ENCODE results near the gene STIM1.

STIM1 gene

GRCh38 chr11:3952715-3953114 is 97.3 kb downstream of the STIM1 start:
- DNase-seq (ENCODE audit: low spot score) = no peak

DNA sequence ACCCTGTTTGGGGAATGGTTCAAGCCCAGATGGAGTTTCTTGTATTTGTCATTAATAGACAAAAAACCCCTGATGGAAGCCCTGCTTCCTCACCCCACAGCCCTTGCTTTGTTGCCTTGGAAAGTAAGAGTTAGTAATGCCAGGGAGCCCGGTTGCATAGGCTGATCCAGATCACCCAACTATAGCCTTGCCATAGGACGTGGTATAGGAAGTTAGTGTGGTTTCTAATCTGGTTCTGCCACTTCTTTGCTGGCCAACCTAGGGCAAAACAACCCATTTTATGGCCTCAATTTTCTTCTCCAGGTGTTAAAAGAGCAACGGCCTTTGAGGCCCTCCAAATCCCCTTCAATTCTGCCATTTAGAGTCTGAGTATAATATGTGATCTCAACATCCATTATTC is 97.9 kb downstream of the STIM1 start:
- DNase-seq (ENCODE audit: low spot score) = no peak

- DNase-seq (ENCODE audit: low spot score) = no peak
Observed at GRCh38 chr11:3954448-3955298, 99.2 kb downstream of the STIM1 start.

- DNase-seq (ENCODE audit: low spot score) = no peak
Observed at GRCh38 chr11:3955299-3955665, 99.8 kb downstream of the STIM1 start.

GRCh38 chr11:3956038-3956437 is 100.6 kb downstream of the STIM1 start:
- no peak for DNase-seq (ENCODE audit: low spot score)

DNA sequence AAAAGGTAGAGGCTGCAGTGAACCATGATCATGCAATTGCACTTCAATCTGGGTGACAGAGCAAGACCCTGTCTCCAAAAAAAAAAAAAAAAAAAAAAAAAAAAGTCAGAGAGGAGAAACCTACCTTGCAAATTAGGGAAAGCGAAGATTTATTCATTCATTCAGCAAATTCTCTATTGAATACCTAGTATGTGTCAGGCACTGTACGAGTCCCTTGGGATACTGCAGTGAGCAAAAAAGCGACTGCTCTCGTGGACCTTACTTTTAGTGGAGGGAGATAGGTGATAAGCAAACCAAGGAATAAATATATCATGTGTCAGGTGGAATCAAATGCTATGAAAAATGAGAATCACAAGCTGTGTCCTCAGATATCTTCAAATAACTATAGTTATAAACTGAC is 101.3 kb downstream of the STIM1 start:
- no peak for DNase-seq (ENCODE audit: low spot score)

DNA sequence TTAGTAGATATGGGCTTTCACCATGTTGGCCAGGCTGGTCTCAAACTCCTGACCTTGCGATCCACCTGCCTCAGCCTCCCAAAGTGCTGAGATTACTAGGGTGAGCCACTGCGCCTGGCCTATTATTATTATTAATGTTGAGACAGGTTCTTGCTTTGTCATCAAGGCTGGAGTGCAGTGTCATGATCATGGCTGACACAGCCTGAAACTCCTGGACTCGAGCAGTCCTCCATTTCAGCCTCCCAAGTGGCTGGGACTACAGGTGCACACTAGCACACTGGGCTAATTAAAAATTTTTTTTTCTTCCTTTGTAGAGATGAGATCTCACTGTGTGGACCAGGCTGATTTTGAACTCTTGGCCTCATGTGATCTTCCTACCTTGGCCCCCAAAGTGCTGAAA is 102.0 kb downstream of the STIM1 start:
- no peak for DNase-seq (ENCODE audit: low spot score)

DNA sequence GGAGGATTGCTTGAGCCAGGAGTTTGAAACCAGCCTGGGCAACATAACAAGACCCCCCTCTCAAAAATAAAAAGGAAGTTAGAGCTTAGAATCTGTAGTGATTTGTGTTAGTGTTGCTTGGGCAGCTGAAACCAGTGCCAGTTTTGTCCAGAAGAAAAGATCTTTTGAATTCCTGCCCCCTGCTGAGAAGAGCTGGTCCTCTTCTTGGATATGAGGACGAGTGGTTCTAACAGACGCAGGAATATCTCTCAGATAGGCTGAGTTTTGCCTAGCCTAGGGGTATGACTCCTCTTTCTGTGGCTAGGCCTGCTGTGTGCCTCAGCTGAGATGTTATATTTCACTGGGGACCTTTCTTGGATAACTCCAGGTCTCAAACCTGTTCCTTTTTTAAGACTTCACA is 102.8 kb downstream of the STIM1 start:
- DNase-seq (ENCODE audit: low spot score) = no peak

DNA sequence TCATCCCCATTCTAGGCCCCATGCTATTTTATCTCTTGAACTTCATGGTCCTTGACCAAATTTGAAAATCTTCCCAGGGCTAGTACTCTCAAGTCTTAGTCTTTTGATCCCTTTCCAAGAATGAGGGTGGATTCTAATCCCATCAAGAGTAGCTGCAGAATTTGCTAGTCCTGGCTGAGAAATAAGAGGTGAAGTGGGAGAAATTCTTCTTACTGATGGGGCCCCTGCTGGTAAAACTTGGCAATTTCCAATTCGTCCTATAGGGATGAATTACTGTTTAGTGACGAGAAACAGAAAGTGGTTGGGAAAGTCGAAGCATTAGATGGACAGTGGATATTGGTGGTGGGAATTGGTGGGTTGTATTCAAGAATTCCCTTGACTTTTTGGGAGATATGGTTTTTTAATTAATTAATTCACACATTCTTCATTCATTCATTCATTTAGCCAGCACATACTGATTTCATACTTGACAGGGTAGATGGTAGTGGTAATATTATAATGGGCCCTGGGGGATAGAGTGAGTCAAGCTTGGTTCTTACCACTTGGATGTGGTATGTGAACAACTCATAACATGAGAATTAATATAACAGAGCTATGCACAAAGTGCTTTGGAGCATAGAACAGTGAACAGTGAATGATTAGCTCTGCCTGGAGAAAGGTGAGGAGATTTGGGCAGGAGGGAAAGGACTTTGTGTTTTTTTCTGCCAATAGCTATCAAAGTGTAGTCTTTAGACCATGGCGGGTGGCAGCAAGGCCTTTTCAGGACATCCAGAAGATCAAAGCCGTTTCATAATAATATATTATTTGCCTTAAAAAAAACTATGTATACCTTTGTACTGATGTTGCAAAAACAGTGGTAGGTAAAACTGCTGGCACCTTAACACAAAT is 103.8 kb downstream of the STIM1 start:
- no peak for DNase-seq (ENCODE audit: low spot score)

DNA sequence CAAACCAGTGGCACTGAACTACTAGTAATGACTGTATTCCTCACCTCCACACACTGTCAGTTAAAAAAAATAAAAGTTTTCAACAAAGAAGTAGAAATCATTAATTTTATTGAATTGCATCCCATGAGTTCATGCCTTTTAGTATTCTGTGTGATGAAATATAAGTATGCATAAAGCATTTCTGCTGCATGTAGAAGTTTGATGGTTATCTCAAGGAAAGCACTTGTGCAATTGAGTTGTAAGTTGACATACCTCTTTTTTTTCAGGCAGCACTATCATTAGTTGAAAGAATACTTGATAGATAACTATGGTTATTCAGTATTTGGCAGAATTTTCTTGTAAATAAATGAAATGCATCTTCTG is 104.4 kb downstream of the STIM1 start:
- DNase-seq (ENCODE audit: low spot score) = no peak

GRCh38 chr11:3962406-3962840 is 107.0 kb downstream of the STIM1 start:
- DNase-seq (ENCODE audit: low spot score) = peak; percentile 34

GRCh38 chr11:3964056-3964455 is 108.6 kb downstream of the STIM1 start:
- no peak for DNase-seq (ENCODE audit: low spot score)

- no peak for DNase-seq (ENCODE audit: low spot score)
Observed at GRCh38 chr11:3964935-3965604, 109.6 kb downstream of the STIM1 start.

- no peak for DNase-seq (ENCODE audit: low spot score)
Observed at GRCh38 chr11:3967695-3968094, 112.2 kb downstream of the STIM1 start.

- DNase-seq (ENCODE audit: low spot score) = no peak
Observed at GRCh38 chr11:3969200-3969599, 113.7 kb downstream of the STIM1 start.

DNA sequence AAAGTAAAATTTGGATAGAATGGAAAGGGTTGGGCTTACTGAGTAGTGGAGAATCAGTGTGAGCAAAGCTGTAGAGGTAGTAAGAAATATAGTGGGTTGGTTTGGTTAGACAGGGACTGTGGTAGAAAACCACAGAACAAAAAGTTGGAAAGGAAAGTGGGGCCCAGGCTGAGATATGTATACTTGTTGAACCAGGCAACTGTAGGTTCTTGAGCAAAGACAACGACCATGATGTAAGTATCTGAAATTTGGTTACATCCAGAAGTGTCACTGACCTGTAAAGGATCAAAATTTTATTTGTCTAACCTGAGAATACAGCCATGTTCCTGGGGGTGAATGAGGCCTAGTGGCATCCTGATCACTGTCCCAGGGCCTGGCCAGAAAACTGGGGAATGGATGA is 114.1 kb downstream of the STIM1 start:
- no peak for DNase-seq (ENCODE audit: low spot score)

DNA sequence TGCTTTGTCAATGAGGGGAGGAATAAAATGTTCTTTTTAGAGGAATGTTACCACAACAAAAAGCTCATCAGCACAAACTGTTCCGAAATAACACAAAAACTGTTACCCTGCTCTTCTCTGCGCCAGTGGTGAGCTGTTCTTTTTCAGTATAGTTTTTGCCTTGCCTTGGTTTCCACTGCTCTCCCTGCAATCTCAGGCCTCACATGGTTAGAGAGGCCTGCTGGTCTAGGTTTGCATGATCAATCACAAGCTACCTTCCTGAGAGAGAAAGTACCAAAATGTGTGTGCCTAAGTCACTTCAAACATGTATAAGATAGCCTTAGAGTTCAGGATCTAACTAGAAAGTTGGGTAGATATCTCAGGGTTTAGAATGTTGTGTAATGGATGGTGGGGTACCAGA is 114.6 kb downstream of the STIM1 start:
- no peak for DNase-seq (ENCODE audit: low spot score)

GRCh38 chr11:3971756-3972404 is 116.4 kb downstream of the STIM1 start:
- no peak for DNase-seq (ENCODE audit: low spot score)

- no peak for DNase-seq (ENCODE audit: low spot score)
Observed at GRCh38 chr11:3972431-3972830, 117.0 kb downstream of the STIM1 start.

DNA sequence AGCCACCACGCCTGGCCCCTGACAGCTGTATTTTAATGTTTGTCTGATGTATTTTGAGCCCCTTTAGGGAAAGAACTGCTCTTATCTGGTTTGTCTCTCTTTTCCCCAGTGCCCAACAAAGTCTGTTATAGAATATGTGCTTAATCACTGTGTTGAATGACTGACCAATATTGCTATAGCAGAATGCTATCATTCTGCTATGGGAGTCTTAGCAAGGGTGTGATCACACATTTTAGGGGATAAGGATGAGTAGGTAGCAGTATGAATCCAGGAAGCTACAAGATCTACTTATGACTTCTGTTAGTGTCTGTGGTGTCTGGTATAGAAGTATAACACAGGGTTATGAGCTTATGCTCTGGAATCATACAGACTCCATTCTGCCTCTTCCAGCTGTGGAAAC is 121.6 kb downstream of the STIM1 start:
- no peak for DNase-seq (ENCODE audit: low spot score)

DNA sequence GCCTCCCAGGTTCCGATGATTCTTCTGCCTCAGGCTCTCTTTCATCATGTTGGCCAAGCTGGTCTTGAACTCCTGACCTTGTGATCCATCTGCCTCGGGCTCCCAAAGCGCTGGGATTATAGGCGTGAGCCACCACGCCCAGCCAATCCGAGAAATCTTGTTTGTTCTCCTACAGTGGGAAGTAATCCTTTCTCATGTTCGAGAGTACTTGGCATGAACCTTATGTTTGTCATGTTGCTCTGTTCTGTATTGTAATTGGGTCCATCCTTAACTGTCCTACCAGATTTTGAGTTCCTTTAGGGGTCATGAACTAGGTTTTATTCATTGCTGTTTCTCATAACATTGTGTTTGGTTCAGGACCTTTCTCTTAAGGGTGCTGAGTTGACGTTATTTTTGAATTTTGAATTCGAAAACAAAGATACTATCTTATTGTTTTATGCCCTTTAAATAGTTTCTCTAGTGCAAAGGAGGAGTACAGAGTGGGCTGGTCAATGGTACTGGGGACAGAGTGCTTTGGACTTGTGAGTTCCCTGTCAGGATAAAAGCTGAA is 125.7 kb downstream of the STIM1 start:
- DNase-seq (ENCODE audit: low spot score) = no peak

DNA sequence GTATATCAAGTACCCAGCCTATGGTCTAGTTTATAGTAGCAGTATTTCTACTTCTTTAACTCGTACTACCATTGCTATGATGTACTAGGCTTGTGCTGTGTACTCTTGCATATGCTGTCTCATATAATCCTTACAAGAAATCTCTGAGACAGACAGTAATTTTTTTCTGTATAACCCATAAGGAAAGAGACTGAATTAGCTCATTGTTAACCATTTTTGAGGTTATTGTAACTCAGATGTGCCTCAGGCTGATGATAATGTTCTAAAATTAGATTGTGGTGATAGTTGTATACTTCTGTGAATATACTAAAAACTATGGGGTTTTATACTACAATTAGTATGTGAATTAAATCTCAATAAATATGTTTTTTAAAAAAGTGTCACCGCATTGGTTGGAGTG is 127.0 kb downstream of the STIM1 start:
- DNase-seq (ENCODE audit: low spot score) = no peak
